H1 (cell line): ENCODE measurements around the gene NOTCH2. TPM values are rescaled to one million over a fixed set of nuclear protein-coding genes. Genes with fewer than 3 reads are reported as not detected.

ENCODE experiments used
- CTCF ChIA-PET: fragments of 300-600 bp; sonication (Branson Sonifier 250); formaldehyde crosslinking; loops from one replicate; lab custom pipeline; 2021; ENCODE audit not compliant: partially characterized antibody; lab: Charles Lee
- POLR2A ChIA-PET: fragments of 300-600 bp; sonication (Branson Sonifier 250); formaldehyde crosslinking; loops from one replicate; lab custom pipeline; 2021; ENCODE audit warnings: inconsistent platforms; ENCODE audit not compliant: partially characterized antibody; lab: Charles Lee
- DNase-seq, 2 experiments: peaks; one replicate each; pipeline versions ENCODE4 v3.0.0 to v3.0.0-alpha.2; 2010 to 2022; ENCODE audit warnings: low spot score in 2 of 2, low read depth in 1 of 2, mixed read lengths in 1 of 2
- FAIRE-seq: peaks from 2 replicates; lab custom pipeline; 2011; peaks lifted over from hg19 to GRCh38; lab: Jason Lieb, UNC
- H2AFZ ChIP-seq: 2 replicates; pipeline ENCODE4 v1.8.1; 2012; ENCODE audit warnings: low read length, inconsistent platforms
- H2AK5ac ChIP-seq: 2 replicates; pipeline ENCODE4 v1.6.1; 2013; ENCODE audit warnings: low read depth, low read length
- H2BK120ac ChIP-seq: replicated peaks from 2 replicates; pipeline ENCODE3; 2013; ENCODE audit warnings: low read depth, low read length, inconsistent platforms
- H2BK12ac ChIP-seq: 2 replicates; pipeline ENCODE4 v1.6.1; 2013; ENCODE audit warnings: low read depth, low read length
- H2BK15ac ChIP-seq: 2 replicates; pipeline ENCODE4 v1.6.1; 2013; ENCODE audit warnings: low read length
- H2BK20ac ChIP-seq: 2 replicates; pipeline ENCODE4 v1.6.1; 2013; ENCODE audit warnings: low read length
- H2BK5ac ChIP-seq: 2 replicates; pipeline ENCODE4 v1.6.1; 2013; ENCODE audit warnings: low read depth, low read length
- H3K14ac ChIP-seq: 2 replicates; pipeline ENCODE4 v1.6.1; 2013; ENCODE audit warnings: inconsistent platforms; ENCODE audit not compliant: insufficient read length
- H3K18ac ChIP-seq: 2 replicates; pipeline ENCODE4 v1.6.1; 2013; ENCODE audit warnings: low read length; ENCODE audit errors: extremely low read depth
- H3K23ac ChIP-seq: 2 replicates; pipeline ENCODE4 v1.6.1; 2013; ENCODE audit warnings: inconsistent platforms; ENCODE audit not compliant: insufficient read length
- H3K23me2 ChIP-seq: 2 replicates; pipeline ENCODE4 v1.6.1; 2013; ENCODE audit warnings: low read depth, low read length
- H3K27ac ChIP-seq: 2 replicates; pipeline ENCODE4 v1.6.1; 2011; ENCODE audit warnings: low read depth, low read length, inconsistent platforms
- H3K27me3 ChIP-seq, 4 experiments: replicated peaks in 1 of 4; 1 replicate in 1 of 4; 2 replicates in 3 of 4; pipeline versions ENCODE4 v1.6.1 to v1.8.1; 2011 to 2013; ENCODE audit warnings: low read length in 3 of 4, mild to moderate bottlenecking in 3 of 4, inconsistent platforms in 2 of 4, mixed read lengths in 2 of 4, moderate library complexity in 1 of 4; ENCODE audit not compliant: control insufficient read depth in 3 of 4, insufficient read depth in 3 of 4; ENCODE audit errors: extremely low read depth in 1 of 4
- H3K36me3 ChIP-seq, 4 experiments: 2 replicates each; pipeline versions ENCODE4 v1.6.1 to v1.8.1; 2011 to 2013; ENCODE audit warnings: mild to moderate bottlenecking in 4 of 4, low read length in 3 of 4, moderate library complexity in 2 of 4, control low read depth in 1 of 4, inconsistent platforms in 1 of 4; ENCODE audit not compliant: insufficient read depth in 4 of 4, control insufficient read depth in 2 of 4
- H3K4ac ChIP-seq: replicated peaks from 2 replicates; pipeline ENCODE3; 2013; ENCODE audit warnings: low read length, low read depth, mixed read lengths, inconsistent platforms; ENCODE audit not compliant: insufficient read length
- H3K4me1 ChIP-seq, 4 experiments: replicated peaks in 1 of 4; 1 replicate in 1 of 4; 2 replicates in 3 of 4; pipeline versions ENCODE4 v1.6.1 to v1.8.1; 2011 to 2013; ENCODE audit warnings: low read length in 3 of 4, inconsistent platforms in 2 of 4, mixed read lengths in 1 of 4; ENCODE audit not compliant: insufficient read depth in 4 of 4, control insufficient read depth in 3 of 4
- H3K4me2 ChIP-seq, 2 experiments: 2 replicates each; pipeline versions ENCODE4 v1.6.1 to v1.8.1; 2011 to 2013; ENCODE audit warnings: low read depth in 2 of 2, low read length in 2 of 2, control low read depth in 1 of 2, inconsistent platforms in 1 of 2, mild to moderate bottlenecking in 1 of 2; ENCODE audit not compliant: insufficient read depth in 1 of 2
- H3K4me3 ChIP-seq, 4 experiments: fragments of 200-600, 300-600 bp in 1 of 4; sonication (generic), shearing (Covaris generic), sonication (Bioruptor Twin) in 1 of 4; 2 replicates each; pipeline versions ENCODE4 v1.5.1 to v1.8.1; 2011 to 2016; ENCODE audit warnings: low read length in 4 of 4, low read depth in 3 of 4, control low read depth in 2 of 4, inconsistent platforms in 2 of 4, mild to moderate bottlenecking in 2 of 4, mixed read lengths in 1 of 4, moderate library complexity in 1 of 4; ENCODE audit not compliant: insufficient read depth in 2 of 4; ENCODE audit errors: extremely low read depth in 1 of 4
- H3K56ac ChIP-seq: replicated peaks from 2 replicates; pipeline ENCODE3; 2013; ENCODE audit warnings: low read depth, mild to moderate bottlenecking, mixed read lengths, low read length, inconsistent platforms; ENCODE audit not compliant: insufficient read length
- H3K79me1 ChIP-seq: 2 replicates; pipeline ENCODE4 v1.6.1; 2013; ENCODE audit warnings: low read depth, low read length, control low read depth
- H3K79me2 ChIP-seq, 2 experiments: 2 replicates each; pipeline versions ENCODE4 v1.6.1 to v1.8.1; 2012 to 2013; ENCODE audit warnings: low read length in 2 of 2, mild to moderate bottlenecking in 2 of 2, inconsistent platforms in 1 of 2; ENCODE audit not compliant: insufficient read depth in 2 of 2, control insufficient read depth in 1 of 2
- H3K9ac ChIP-seq, 4 experiments: replicated peaks in 1 of 4; 1 replicate in 1 of 4; 2 replicates in 3 of 4; pipeline versions ENCODE4 v1.6.1 to v1.8.1; 2011 to 2013; ENCODE audit warnings: low read depth in 3 of 4, low read length in 3 of 4, control low read depth in 2 of 4, mild to moderate bottlenecking in 2 of 4, moderate library complexity in 2 of 4, inconsistent platforms in 1 of 4; ENCODE audit errors: extremely low read depth in 1 of 4
- H3K9me3 ChIP-seq, 2 experiments: 2 replicates each; pipeline versions ENCODE4 v1.6.1 to v1.8.1; 2012 to 2013; ENCODE audit warnings: mild to moderate bottlenecking in 2 of 2, moderate library complexity in 2 of 2, control low read depth in 1 of 2, inconsistent platforms in 1 of 2, low read depth in 1 of 2, low read length in 1 of 2, mixed read lengths in 1 of 2; ENCODE audit not compliant: insufficient read depth in 2 of 2
- H4K20me1 ChIP-seq, 2 experiments: replicated peaks in 1 of 2; 2 replicates each; pipeline versions ENCODE3 to v1.8.1; 2011 to 2013; ENCODE audit warnings: inconsistent platforms in 2 of 2, low read length in 2 of 2, mild to moderate bottlenecking in 1 of 2; ENCODE audit not compliant: insufficient read depth in 2 of 2, control insufficient read depth in 1 of 2
- H4K5ac ChIP-seq: 2 replicates; pipeline ENCODE4 v1.6.1; 2013; ENCODE audit warnings: low read length, low read depth, mixed read lengths, inconsistent platforms; ENCODE audit not compliant: insufficient read length
- H4K8ac ChIP-seq: 2 replicates; pipeline ENCODE4 v1.8.0; 2013; ENCODE audit warnings: mild to moderate bottlenecking, moderate library complexity, low read length, inconsistent platforms; ENCODE audit not compliant: insufficient read depth; ENCODE audit errors: extremely low read depth
- H4K91ac ChIP-seq: replicated peaks from 2 replicates; pipeline ENCODE3; 2013; ENCODE audit warnings: low read length, mixed read lengths, inconsistent platforms; ENCODE audit not compliant: insufficient read length
- CHD2 ChIP-seq: IDR thresholded peaks from 2 replicates; pipeline ENCODE4 v1.6.1; 2012; ENCODE audit warnings: low read length, improper control_type of control experiment
- TBP ChIP-seq: IDR thresholded peaks from 2 replicates; pipeline ENCODE4 v1.6.1; 2011; ENCODE audit warnings: low read depth, low read length, improper control_type of control experiment
- WGBS, 2 experiments: shearing (Covaris generic) in 1 of 2; methylation state at CpG; one replicate each; pipeline versions ENCODE4 v1.1.6 to v1.1.7; 2013 to 2015; ENCODE audit warnings: low lambda C conversion rate in 2 of 2, mixed read lengths in 2 of 2, inconsistent platforms in 1 of 2, low coverage in 1 of 2, missing lambda C conversion rate in 1 of 2; ENCODE audit not compliant: insufficient replicate concordance in 2 of 2, insufficient coverage in 1 of 2, insufficient read length in 1 of 2; ENCODE audit errors: extremely low coverage in 1 of 2, missing lambda C conversion rate in 1 of 2; 5-methylcytosine and 5-hydroxymethylcytosine counted together
- polyA plus RNA-seq, 7 experiments: library from polyadenylated mRNA; depleted of rRNA in 3 of 7; stranded (reverse) in 5 of 7; unstranded in 2 of 7; fragments of >200 nt in 5 of 7; fragments of 200-250 nt in 2 of 7; gene quantifications; 1 replicate in 5 of 7; 2 replicates in 1 of 7; 4 replicates in 1 of 7; pipeline versions ENCODE4 v1.2.1 to v1.2.3, GENCODE V29; 2011 to 2013; ENCODE audit warnings: missing spikeins in 2 of 7, mixed read lengths in 2 of 7
- total RNA-seq: library from RNA; stranded (reverse); fragmentation: NEBNext Ultra II Directional; extraction: Animal tissue kit (Norgen Biotek cat#: 25700); gene quantifications from 2 replicates; pipeline ENCODE4 v1.2.1, GENCODE V29; 2021

Gene NOTCH2
- total and polyA plus RNA-seq, 2 of the 8 experiments (the other 6 are each of a cell fraction or from before 2014, with no cell fraction given) = 17.7 to 63.0 TPM

DNA sequence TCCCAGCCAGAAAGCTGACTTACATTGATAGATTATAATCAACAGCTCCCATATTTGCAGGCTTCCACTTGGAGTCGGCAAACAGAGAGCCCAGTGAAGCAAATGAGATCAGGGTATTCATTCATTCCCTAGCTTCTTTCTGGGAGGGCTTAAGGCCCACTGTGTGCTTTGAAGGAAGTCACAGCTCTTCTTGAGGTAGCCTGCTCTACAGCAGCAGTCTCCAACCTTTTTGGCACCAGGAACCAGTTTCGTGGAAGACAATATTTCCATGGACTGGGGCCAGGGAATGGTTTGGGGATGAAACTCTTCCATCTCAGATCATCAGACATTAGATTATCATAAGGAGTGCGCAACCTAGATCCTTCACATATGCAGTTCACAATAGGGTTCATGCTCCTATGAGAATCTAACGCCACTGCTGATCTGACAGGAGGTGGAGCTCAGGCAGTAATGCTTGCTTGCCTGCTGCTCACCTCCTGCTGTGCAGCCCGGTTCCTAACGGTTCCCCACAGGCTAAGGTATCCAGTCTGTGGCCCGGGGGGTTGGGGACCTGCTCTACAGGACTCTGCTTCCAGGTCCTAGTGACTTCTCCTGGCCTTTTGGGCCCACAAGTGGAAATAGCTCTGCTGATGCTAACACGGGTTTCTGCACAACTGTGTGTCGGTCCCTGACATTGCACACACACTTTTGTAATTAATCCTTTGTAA lies 159.4 kb downstream of the NOTCH2 start:
- no peaks in the 10 kb centered on the region for H3K79me1 ChIP-seq
- ChIA-PET POLR2A (interaction anchor here (1.1 kb wide), 1 partner anchor 9 kb away, joined by 3 read pairs; no protein-coding TSS in a partner anchor), CTCF (interaction anchor here (0.6 to 2.0 kb wide), 6 partner anchors 10 to 315 kb away, joined by 3 to 11 read pairs (median 3); partner anchors contain the start of gene ADAM30)
- H2BK12ac ChIP-seq = no peak overlapping the region
- no peak overlapping the region for H4K91ac ChIP-seq
- H4K5ac ChIP-seq = no peak overlapping the region
- H3K9ac ChIP-seq = no peak overlapping the region
- H2AFZ ChIP-seq = no peak overlapping the region
- DNase-seq (no peak), FAIRE-seq (no peak)
- no peaks in the 10 kb centered on the region for H3K79me2 ChIP-seq
- H3K23me2 ChIP-seq = no peaks in the 10 kb centered on the region
- no peak overlapping the region for H3K18ac ChIP-seq
- no peak overlapping the region for H3K4me3 ChIP-seq
- no peak overlapping the region for H2BK15ac ChIP-seq
- no peak for TF ChIP-seq CHD2
- no peak for TF ChIP-seq TBP
- no peak overlapping the region for H2BK5ac ChIP-seq
- no peak overlapping the region for H2BK120ac ChIP-seq
- H3K27ac ChIP-seq = no peak overlapping the region
- no peak overlapping the region for H3K14ac ChIP-seq
- no peak overlapping the region for H3K23ac ChIP-seq
- no peak overlapping the region for H2BK20ac ChIP-seq
- no peaks in the 10 kb centered on the region; a peak in 1 of 7 replicates for H3K27me3 ChIP-seq
- no peak overlapping the region for H2AK5ac ChIP-seq
- H3K9me3 ChIP-seq = no peaks in the 10 kb centered on the region
- H3K36me3 ChIP-seq = peaks cover 0 to 3% (median under 1%) of the 10 kb centered on the region in 4 experiments; a peak in 3 of 8 replicates
- H3K4ac ChIP-seq = no peak overlapping the region
- peaks cover 0 to 4% (median 0%) of the 10 kb centered on the region in 4 experiments; a peak in 1 of 7 replicates for H3K4me1 ChIP-seq
- no peak overlapping the region for H3K56ac ChIP-seq
- WGBS, 2 experiments = 72% methylated on average over 9 of the region's 9 CpGs; no CpG with 5 or more reads in 1 of the 2 experiments
- no peaks in the 10 kb centered on the region for H4K20me1 ChIP-seq
- no peak overlapping the region for H3K4me2 ChIP-seq
- no peak overlapping the region for H4K8ac ChIP-seq
